ENCODE measurements around the gene SPATA25.
"Not testable (repeated sequence)": the region's sequence is repeated elsewhere in the genome, so short reads cannot be mapped to it uniquely, and the experiment has no call there.

SPATA25 gene

GRCh38 chr20:45913116-45913515, 25.7 kb upstream of the SPATA25 start:
- DNase-seq (ENCODE audit: low read depth) = no peak

DNA sequence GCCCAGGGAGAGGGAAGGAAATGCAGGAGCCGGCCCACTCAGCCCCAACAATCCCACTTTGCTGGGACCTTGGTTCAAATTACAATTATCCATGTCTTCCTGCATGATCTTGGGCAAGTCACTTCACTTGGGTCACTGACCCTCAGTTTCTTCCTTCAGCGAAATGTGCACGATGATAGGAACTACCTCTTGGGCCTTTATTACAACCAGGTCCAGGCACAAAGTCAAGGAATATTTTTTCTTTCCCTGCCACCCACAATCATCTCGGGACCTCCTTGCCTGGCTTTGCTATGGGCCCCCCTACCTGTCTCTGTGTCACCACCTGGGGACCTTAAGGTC, 24.9 kb upstream of the SPATA25 start:
- DNase-seq (ENCODE audit: low read depth) = no peak

GRCh38 chr20:45911486-45912343, 24.3 kb upstream of the SPATA25 start, which contains the start of gene PLTP:
PLTP (minus strand) TSS chr20:45912155; CDS start chr20:45911452, 703 bp downstream.
- DNase-seq (ENCODE audit: low read depth) = no peak

- peak; percentile 93 for DNase-seq (ENCODE audit: low read depth)
These were observed 23.5 kb upstream of the SPATA25 start for GRCh38 chr20:45910670-45911485.

GRCh38 chr20:45909817-45910669, 22.6 kb upstream of the SPATA25 start:
- DNase-seq (ENCODE audit: low read depth) = no peak

DNA sequence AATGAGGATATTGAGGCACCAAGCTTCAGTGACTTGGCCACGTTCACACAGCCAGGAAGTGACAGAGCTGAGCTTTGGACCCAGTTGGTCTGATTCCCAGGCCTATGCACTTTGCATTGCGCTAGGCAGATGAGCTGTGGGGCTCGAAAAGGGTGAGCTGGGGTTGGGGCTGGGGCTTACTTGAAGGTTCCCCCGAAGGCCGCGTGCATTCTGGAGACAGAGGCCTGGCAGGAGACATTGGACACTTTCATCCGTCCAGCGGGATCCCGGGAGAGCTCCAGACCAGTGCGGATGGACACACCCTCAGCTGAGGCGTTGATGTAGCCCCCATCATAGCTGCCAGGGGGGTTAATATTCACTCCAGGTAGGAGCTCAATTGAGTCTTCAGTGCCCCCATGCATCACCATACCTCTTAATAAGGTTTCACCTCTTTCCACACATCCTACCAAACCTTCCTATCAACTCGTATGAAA, 21.9 kb upstream of the SPATA25 start:
- no peak for DNase-seq (ENCODE audit: low read depth)

GRCh38 chr20:45908084-45908483, 20.7 kb upstream of the SPATA25 start:
- DNase-seq (ENCODE audit: low read depth) = no peak

- no peak for DNase-seq (ENCODE audit: low read depth)
These were observed 20.0 kb upstream of the SPATA25 start for GRCh38 chr20:45907219-45907948.

DNA sequence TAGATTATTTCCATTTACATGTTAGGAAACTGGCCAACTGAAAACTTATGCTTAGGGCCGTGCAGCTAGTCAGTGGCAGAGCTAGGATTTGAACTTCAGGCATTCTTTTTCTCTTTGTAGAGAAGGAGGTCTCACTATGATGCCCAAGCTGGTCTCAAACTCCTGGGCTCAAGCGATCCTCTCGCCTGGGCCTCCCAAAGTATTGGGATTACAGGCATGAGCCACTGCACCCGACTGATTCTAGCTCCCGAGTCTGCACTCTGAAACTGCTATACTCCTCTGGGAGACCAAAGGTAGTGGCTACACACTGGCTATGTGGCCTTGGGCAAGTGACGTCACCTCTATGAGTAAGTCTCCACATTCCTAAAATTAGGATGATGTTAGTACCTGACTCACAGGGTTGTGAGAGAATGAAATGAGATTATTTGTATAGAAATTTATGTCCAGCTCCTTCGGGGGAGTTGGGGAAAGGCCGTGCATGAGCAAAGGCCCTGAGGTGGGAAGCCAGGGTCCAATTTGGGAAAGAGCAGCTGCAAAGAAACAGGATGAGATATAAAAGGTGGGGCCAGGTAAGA, 18.2 kb upstream of the SPATA25 start:
- DNase-seq (ENCODE audit: low read depth) = no peak

DNA sequence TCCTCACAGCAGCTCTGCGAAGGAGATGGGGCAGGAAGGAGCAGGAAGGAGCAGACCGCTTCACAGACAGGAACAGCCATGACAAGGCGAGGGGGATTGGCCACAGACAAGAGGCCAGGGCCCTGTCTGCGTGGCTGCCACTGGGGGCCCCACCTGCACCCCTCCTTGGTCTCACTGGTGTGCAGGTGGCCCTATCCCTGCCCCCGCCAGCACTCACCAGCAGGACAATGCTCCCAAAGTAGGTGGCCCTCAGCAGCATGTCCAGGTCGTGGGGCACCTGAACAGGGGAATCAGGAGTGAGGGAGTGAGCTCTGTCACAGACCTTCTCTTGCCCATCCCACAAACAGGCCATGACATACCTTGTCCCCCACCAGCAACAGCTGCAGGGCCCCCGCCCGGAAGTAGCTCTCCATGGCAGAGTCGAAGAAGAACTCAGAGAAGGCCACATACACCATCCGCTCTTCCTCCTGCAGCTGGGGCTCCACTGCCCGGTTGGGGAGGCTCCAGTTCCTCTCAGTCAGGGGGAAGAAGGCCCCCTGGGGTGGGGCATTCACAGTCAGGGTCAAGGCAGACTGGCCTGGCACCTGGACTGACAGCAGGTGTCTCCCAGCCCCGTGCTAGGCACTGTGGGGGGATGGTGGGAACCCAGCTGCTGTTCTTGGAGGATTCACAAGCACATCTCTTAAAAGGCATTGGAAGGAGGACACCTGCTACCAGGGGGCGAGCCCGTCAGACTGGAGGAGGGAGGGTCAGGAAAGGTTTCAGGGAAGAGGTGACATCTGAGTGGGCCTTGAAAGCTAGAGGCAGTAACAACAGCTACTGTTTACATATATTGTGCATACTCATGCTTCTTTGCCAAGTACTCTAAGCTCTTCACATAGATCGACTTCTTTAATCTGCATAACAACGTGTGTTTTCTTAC, 17.4 kb upstream of the SPATA25 start:
- DNase-seq (ENCODE audit: low read depth) = no peak

- DNase-seq (ENCODE audit: low read depth) = no peak
These were observed 14.8 kb upstream of the SPATA25 start for GRCh38 chr20:45902199-45902701.

GRCh38 chr20:45901332-45901731, 13.9 kb upstream of the SPATA25 start:
- not testable (repeated sequence) for DNase-seq (ENCODE audit: low read depth)

DNA sequence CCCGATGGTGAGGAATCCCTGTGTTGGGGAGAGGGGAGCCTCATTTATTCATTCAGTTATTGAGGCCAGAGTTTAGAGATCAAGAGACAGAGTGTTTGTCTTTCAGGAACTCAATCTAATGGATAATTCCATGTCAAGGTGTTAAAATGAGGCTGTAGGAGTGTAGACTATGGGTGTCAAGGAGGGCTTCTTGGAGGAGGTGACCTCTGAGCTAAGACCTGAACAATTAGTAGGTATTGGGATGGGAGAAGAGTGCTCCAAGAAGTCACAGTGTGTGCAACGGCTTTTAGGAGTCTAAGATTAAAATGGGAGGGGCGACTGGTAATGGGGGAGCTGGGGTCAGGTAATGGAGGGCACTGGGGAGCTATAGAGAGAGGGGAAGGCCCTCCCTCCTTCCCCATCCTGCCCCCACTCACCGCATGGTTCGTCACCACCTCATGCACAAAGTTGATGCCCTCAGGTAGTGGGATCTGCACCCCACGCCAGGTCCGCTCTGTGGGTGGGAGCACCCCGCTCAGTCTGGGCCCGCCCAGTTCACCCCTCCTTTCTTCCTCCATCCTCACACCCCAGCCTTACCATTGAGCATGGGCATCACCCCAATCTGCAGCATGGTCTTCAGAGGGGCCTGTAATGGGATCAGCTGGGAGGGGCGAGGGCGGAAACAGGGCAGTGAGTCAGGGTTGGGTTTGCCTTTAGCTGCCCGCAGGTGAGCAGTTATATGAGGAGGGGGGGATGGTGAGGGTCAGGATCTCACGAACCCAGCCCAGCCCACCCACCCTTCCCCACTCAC, 11.8 kb upstream of the SPATA25 start:
- DNase-seq (ENCODE audit: low read depth) = no peak

GRCh38 chr20:45898285-45898684, 10.9 kb upstream of the SPATA25 start:
- no peak for DNase-seq (ENCODE audit: low read depth)

GRCh38 chr20:45897692-45898091, 10.3 kb upstream of the SPATA25 start:
- no peak for DNase-seq (ENCODE audit: low read depth)

GRCh38 chr20:45897289-45897688, 9.9 kb upstream of the SPATA25 start:
- DNase-seq (ENCODE audit: low read depth) = no peak

DNA sequence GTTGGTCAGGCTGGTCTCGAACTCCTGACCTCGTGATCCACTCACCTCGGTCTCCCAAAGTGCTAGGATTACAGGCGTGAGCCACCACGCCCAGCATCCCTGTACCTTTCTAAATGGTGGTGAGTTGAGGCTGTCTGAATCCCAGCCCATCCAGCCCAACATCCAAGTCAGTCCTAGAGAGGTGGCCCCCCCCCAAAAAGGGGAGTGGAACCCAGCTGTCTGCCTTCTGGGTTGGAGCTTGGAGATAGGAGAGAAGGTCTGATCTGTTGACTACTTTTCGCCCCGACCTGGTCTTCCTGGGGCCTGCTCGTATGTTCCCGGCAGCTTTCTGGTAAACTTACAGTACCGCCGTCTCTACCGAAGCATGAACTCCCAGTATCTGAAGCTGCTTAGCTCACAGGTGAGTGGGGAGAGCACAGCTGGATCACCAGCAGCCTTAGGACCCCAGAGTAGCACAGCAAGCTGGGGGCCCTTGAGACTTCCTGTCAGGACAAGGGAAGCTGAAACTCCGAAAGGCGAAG, 9.3 kb upstream of the SPATA25 start:
- no peak for DNase-seq (ENCODE audit: low read depth)

GRCh38 chr20:45894797-45895196, 7.4 kb upstream of the SPATA25 start:
- DNase-seq (ENCODE audit: low read depth) = no peak

DNA sequence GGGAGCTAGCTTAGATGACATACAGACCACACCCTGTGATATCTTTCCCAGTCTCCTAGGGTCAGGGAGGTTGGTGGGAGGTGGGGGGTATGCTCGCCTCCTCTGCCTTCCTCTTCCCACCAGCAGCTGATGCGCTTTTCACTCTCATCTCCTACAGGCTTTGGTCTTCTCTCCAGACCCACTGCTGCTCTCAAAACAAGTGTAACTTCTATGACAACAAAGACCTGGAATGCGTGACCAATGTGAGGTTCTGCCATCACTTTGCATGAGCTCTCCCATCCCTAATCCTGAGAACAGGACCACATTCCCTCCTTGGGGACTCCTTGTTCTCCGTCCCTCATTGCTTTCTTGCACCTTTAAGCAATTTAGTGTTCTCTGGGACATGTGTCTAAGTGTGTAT, 6.4 kb upstream of the SPATA25 start:
- DNase-seq (ENCODE audit: low read depth) = no peak
